Mammary epithelial cell (primary cell): Measurements from ENCODE around the gene UBE3B.

Experiments used
- CTCF ChIP-seq, 2 donors: IDR thresholded peaks in 1 of 2; conservative IDR thresholded peaks in 1 of 2; 2 replicates each; pipeline ENCODE4 v1.5.1; 2011 to 2012; ENCODE audit warnings: inconsistent platforms in 2 of 2, low read length in 2 of 2, mild to moderate bottlenecking in 2 of 2, control low read depth in 1 of 2, low read depth in 1 of 2; ENCODE audit not compliant: insufficient read depth in 1 of 2; ENCODE audit errors: extremely low read depth in 1 of 2
- EZH2 ChIP-seq: IDR thresholded peaks from 2 replicates; pipeline ENCODE4 v1.6.1; 2012; ENCODE audit warnings: low read length, inconsistent platforms, borderline replicate concordance

- TF ChIP-seq CTCF (conservative IDR thresholded peaks at IDR 0.05 in 1 of 2, IDR thresholded peaks at IDR 0.05 in 1 of 2; ENCODE audit: extremely low read depth in 1 of 2, insufficient read depth in 1 of 2, low read depth in 1 of 2, low read length in 2 of 2) (no peak), EZH2 (no peak)
Observed at GRCh38 chr12:109482491-109482890, 5.1 kb downstream of the UBE3B start.
